Measurements from ENCODE around the gene DNTT. TPM values are rescaled to one million over a fixed set of nuclear protein-coding genes. Genes with fewer than 3 reads are reported as not detected.

Gene DNTT
- total RNA-seq, 1 donor from 2014 or later = not detected

DNA sequence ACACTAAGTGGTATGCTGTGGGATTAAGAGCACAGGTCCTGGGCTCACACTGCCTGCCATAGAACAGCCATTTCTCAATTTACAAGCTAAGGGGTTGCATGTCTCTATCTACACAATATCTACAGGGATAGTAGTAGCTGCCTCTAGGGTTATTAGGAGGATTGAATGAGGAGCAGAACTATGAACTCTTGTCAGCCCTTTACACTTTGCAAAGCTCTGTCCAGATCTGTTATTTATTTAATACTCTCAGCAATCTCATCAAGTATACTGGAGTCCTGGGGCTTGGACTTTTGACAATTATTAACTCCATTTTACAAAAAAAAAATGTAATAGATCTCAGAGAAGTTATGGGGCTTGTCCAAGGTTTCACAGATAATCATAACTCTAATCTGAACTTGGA is 47.8 kb downstream of the DNTT start:
- no peak for TF ChIP-seq CTCF (IDR thresholded peaks at IDR 0.05; ENCODE audit: unreplicated experiment)
- no peak for DNase-seq (ENCODE audit: low spot score in 2 of 2, unreplicated experiment in 2 of 2)
- H3K27me3 Mint-ChIP-seq (ENCODE audit: low read depth) = peaks cover 38% of the 10 kb centered on the region
- H3K9me3 Mint-ChIP-seq = no peaks in the 10 kb centered on the region
- no peaks in the 10 kb centered on the region for H3K4me1 Mint-ChIP-seq
- H3K4me3 Mint-ChIP-seq = no peak overlapping the region
- H3K27ac Mint-ChIP-seq = no peak overlapping the region
- no peaks in the 10 kb centered on the region for H3K36me3 Mint-ChIP-seq

DNA sequence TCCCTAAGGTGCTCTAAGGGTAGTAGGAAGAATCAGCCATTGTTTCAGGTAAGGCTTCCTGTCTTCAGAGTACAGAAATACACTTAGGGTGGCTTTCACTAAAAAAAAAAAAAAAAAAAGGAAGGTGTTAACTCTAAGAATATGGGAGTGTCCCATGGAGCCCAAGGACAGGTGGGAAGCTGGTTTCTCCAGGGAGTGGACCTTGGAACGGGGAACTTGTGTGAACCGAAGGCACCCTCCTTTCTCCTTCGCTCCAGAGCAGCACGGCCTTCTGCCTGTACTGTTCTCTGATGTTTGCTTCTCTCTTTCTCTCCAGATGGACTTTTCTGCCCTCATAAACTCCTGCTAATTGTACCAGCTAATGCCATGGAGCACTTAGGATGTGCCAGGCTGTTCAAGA is 48.3 kb downstream of the DNTT start:
- no peak overlapping the region for H3K4me3 Mint-ChIP-seq
- H3K4me1 Mint-ChIP-seq = no peaks in the 10 kb centered on the region
- no peak for TF ChIP-seq CTCF (IDR thresholded peaks at IDR 0.05; ENCODE audit: unreplicated experiment)
- no peak overlapping the region for H3K27ac Mint-ChIP-seq
- DNase-seq (ENCODE audit: low spot score in 2 of 2, unreplicated experiment in 2 of 2) = no peak
- no peaks in the 10 kb centered on the region for H3K36me3 Mint-ChIP-seq
- no peaks in the 10 kb centered on the region for H3K9me3 Mint-ChIP-seq
- peaks cover 42% of the 10 kb centered on the region for H3K27me3 Mint-ChIP-seq (ENCODE audit: low read depth)

GRCh38 chr10:96357038-96357620 is 52.9 kb downstream of the DNTT start:
- no peak for TF ChIP-seq CTCF (IDR thresholded peaks at IDR 0.05; ENCODE audit: unreplicated experiment)
- H3K27ac Mint-ChIP-seq = no peak overlapping the region
- no peak for DNase-seq (ENCODE audit: low spot score in 2 of 2, unreplicated experiment in 2 of 2)
- no peaks in the 10 kb centered on the region for H3K4me1 Mint-ChIP-seq
- no peaks in the 10 kb centered on the region for H3K36me3 Mint-ChIP-seq
- no peaks in the 10 kb centered on the region for H3K9me3 Mint-ChIP-seq
- H3K27me3 Mint-ChIP-seq (ENCODE audit: low read depth) = peaks cover 50% of the 10 kb centered on the region
- no peak overlapping the region for H3K4me3 Mint-ChIP-seq

DNA sequence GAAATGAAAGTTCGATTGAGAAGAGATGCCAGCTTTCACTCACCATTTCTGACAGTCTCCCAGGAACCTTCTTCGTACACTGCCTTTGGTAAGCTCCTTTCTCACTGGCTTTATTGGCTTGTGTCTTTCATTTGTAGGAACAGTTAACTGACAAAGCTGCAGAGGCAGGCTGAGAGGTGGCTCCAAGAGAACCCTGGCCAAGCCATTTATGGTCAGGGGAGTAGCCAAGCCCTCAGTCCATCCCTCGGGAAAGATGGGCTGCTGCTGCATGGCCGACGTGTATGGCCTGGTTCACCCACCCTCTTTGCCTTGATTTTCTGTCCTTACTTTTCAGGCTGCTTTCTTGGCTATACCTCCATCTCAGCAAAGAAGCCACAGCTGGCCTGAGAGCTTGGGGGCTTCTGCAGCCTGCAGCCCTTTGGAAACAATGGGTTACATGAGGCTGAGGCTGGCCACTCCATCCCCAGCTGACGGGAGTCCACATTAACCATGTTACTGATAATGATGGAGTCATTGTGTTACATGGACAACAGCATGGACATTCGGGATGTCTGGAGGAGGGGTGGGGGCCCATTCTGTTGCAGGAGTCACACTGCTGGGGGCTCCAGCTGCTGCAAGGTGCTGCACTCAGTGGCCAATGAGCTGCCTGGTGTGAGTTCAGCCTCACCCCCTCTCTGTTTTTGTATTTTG is 54.8 kb downstream of the DNTT start, which contains the start of gene OPALIN:
Gene OPALIN (minus strand): TSS at position 152 of the 690 bp plus-strand sequence. CDS start 106 bp downstream, at position 46.
- TF ChIP-seq CTCF (IDR thresholded peaks at IDR 0.05; ENCODE audit: unreplicated experiment) = no peak
- H3K9me3 Mint-ChIP-seq = peaks cover 4% of the 10 kb centered on the region
- no peak within 1 kb of the TSS for H3K27ac Mint-ChIP-seq
- H3K27me3 Mint-ChIP-seq (ENCODE audit: low read depth) = peaks cover 49% of the 10 kb centered on the region
- no peak within 1 kb of the TSS for H3K4me3 Mint-ChIP-seq
- H3K36me3 Mint-ChIP-seq = no peaks in the 10 kb centered on the region
- no peak for DNase-seq (ENCODE audit: low spot score in 2 of 2, unreplicated experiment in 2 of 2)
- no peaks in the 10 kb centered on the region for H3K4me1 Mint-ChIP-seq

GRCh38 chr10:96359616-96360015 is 55.4 kb downstream of the DNTT start:
- H3K27ac Mint-ChIP-seq = no peak overlapping the region
- no peak for DNase-seq (ENCODE audit: low spot score in 2 of 2, unreplicated experiment in 2 of 2)
- peaks cover 49% of the 10 kb centered on the region for H3K27me3 Mint-ChIP-seq (ENCODE audit: low read depth)
- H3K9me3 Mint-ChIP-seq = peaks cover 4% of the 10 kb centered on the region
- no peak overlapping the region for H3K4me3 Mint-ChIP-seq
- H3K36me3 Mint-ChIP-seq = no peaks in the 10 kb centered on the region
- TF ChIP-seq CTCF (IDR thresholded peaks at IDR 0.05; ENCODE audit: unreplicated experiment) = no peak
- H3K4me1 Mint-ChIP-seq = no peaks in the 10 kb centered on the region

All from mesothelial cell of epicardium (in vitro differentiated cells).